Right atrium auricular region (tissue), 2 donors: ENCODE measurements around the gene KPNA4. TPM values are rescaled to one million over a fixed set of nuclear protein-coding genes. Genes with fewer than 3 reads are reported as not detected.

Experiments used
- DNase-seq: peaks from one replicate; pipeline ENCODE4 v3.0.0-alpha.2; 2019; ENCODE audit warnings: low spot score
- H3K27ac ChIP-seq, 2 donors: fragments of 200-600 bp; sonication (generic); 1 replicate in 1 of 2; 2 replicates in 1 of 2; pipeline ENCODE4 v1.5.1; 2016 to 2019
- H3K27me3 ChIP-seq, 2 donors: fragments of 200-600 bp; sonication (generic); one replicate each; pipeline versions ENCODE4 v1.5.1 to v1.6.0; 2017 to 2019
- H3K36me3 ChIP-seq: fragments of 200-600 bp; sonication (generic); one replicate; pipeline ENCODE4 v1.5.1; 2016
- H3K4me1 ChIP-seq, 2 donors: fragments of 200-600 bp; sonication (generic); one replicate each; pipeline versions ENCODE4 v1.5.1 to v1.6.0; 2017 to 2019
- H3K4me3 ChIP-seq, 2 donors: fragments of 200-600 bp; sonication (generic); 1 replicate in 1 of 2; 2 replicates in 1 of 2; pipeline ENCODE4 v1.5.1; 2017 to 2019; ENCODE audit warnings: mild to moderate bottlenecking in 1 of 2, moderate library complexity in 1 of 2
- H3K9me3 ChIP-seq, 2 donors: fragments of 200-600 bp; sonication (generic); one replicate each; pipeline ENCODE4 v1.5.1; 2019
- CTCF ChIP-seq, 2 donors: fragments of 200-600 bp; sonication (generic); IDR thresholded peaks; one replicate each; pipeline ENCODE4 v1.5.1; 2019; ENCODE audit warnings: antibody characterized with exemption in 2 of 2
- total RNA-seq, 2 donors: library from RNA; depleted of rRNA; stranded (reverse); fragments of >200 nt; gene quantifications; one replicate each; pipeline ENCODE4 v1.1.0, GENCODE V29; 2016

Gene KPNA4
- total RNA-seq, 2 donors from 2014 or later = 36.1 to 44.4 TPM

GRCh38 chr3:160474416-160474838, 90.9 kb downstream of the KPNA4 start:
- TF ChIP-seq CTCF (IDR thresholded peaks at IDR 0.05) = no peak
- Histone ChIP-seq H3K27me3 (no peaks in the 10 kb centered on the region), H3K36me3 (no peaks in the 10 kb centered on the region), H3K4me3 (no peak overlapping the region), H3K4me1 (no peaks in the 10 kb centered on the region), H3K27ac (no peak overlapping the region), H3K9me3 (peaks cover 0 to 9% of the 10 kb centered on the region in 2 donors)
- DNase-seq = no peak

DNA sequence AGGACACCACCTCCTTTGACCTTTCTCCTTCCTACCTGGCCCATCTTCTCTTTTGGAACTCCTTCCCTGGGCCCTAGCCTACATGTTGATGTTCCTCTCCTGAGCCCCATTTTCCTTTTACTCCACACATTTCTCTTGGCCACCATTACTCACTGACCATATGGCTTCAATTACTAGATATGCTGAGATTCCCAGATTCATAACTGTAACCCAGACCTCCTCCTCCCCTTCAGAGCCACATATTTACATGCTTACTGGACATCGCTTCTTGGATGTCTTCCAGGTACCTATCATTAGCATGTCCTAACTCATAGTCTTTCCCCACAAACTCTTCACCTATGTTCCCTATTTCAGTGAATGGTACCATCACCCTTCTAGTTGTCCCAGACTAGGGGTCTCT, 91.4 kb downstream of the KPNA4 start:
- H3K4me1 ChIP-seq = no peaks in the 10 kb centered on the region
- no peaks in the 10 kb centered on the region for H3K36me3 ChIP-seq
- no peak for TF ChIP-seq CTCF (IDR thresholded peaks at IDR 0.05)
- H3K9me3 ChIP-seq = peaks cover 0 to 9% of the 10 kb centered on the region in 2 donors
- DNase-seq = no peak
- H3K27ac ChIP-seq = no peak overlapping the region
- no peaks in the 10 kb centered on the region for H3K27me3 ChIP-seq
- H3K4me3 ChIP-seq = no peak overlapping the region

DNA sequence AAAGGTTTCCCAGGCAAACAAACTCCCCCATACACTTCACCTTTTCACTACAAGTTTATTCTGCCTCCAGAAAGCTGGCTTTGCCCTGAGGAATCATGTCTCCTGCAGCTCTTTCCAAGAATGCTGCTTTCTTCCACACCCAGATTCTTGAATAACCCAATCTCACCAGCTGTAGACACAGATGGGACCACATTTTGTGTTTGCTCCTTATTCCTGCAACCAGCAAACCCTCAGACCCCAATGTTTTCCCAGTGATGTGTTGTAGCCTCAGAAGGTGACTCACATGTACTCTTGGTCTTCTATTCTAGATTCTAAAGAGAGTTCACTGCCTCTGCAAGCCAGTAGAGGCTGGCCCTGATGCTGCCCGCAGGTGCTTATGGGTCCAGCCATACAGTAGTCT, 92.2 kb downstream of the KPNA4 start:
- no peak for DNase-seq
- H3K4me3 ChIP-seq = no peak overlapping the region
- TF ChIP-seq CTCF (IDR thresholded peaks at IDR 0.05) = no peak
- H3K27ac ChIP-seq = no peak overlapping the region
- H3K27me3 ChIP-seq = no peaks in the 10 kb centered on the region
- H3K9me3 ChIP-seq = peaks cover 0 to 9% of the 10 kb centered on the region in 2 donors
- no peaks in the 10 kb centered on the region for H3K36me3 ChIP-seq
- no peaks in the 10 kb centered on the region for H3K4me1 ChIP-seq

- H3K9me3 ChIP-seq = peaks cover 0 to 9% of the 10 kb centered on the region in 2 donors
- H3K4me1 ChIP-seq = no peaks in the 10 kb centered on the region
- no peak overlapping the region for H3K4me3 ChIP-seq
- H3K36me3 ChIP-seq = no peaks in the 10 kb centered on the region
- H3K27ac ChIP-seq = no peak overlapping the region
- no peak for TF ChIP-seq CTCF (IDR thresholded peaks at IDR 0.05)
- no peak for DNase-seq
- H3K27me3 ChIP-seq = no peaks in the 10 kb centered on the region
Measured at GRCh38 chr3:160472344-160472743, 93.0 kb downstream of the KPNA4 start.

DNA sequence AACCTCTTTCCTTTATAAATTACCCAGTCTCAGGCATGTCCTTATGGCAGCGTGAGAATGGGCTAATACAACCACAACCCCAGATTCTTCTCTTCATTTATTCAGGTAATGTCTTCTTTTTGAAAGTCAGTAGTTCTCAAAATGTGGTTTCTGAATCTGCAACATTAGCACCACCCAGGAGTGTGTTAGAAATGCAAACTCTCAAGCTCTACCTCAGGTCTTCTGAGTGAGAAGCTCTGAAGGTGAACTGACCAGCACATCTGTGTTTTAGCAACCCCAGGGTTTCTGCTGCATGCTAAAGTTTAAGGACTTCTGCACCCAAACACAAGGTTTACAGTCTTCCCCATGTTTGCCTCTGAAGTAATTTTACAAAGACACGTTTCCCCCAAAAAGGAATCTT, 93.5 kb downstream of the KPNA4 start:
- H3K4me1 ChIP-seq = no peaks in the 10 kb centered on the region
- H3K4me3 ChIP-seq = no peak overlapping the region
- no peaks in the 10 kb centered on the region for H3K27me3 ChIP-seq
- no peaks in the 10 kb centered on the region for H3K36me3 ChIP-seq
- no peak for TF ChIP-seq CTCF (IDR thresholded peaks at IDR 0.05)
- H3K9me3 ChIP-seq = peaks cover 0 to 9% of the 10 kb centered on the region in 2 donors
- DNase-seq = no peak
- no peak overlapping the region for H3K27ac ChIP-seq

GRCh38 chr3:160470181-160470580, 95.2 kb downstream of the KPNA4 start:
- Histone ChIP-seq H3K36me3 (no peaks in the 10 kb centered on the region), H3K27me3 (no peaks in the 10 kb centered on the region), H3K27ac (no peak overlapping the region), H3K4me3 (no peak overlapping the region), H3K4me1 (no peaks in the 10 kb centered on the region), H3K9me3 (peaks cover 0 to 9% of the 10 kb centered on the region in 2 donors)
- no peak for TF ChIP-seq CTCF (IDR thresholded peaks at IDR 0.05)
- DNase-seq = no peak
